ENCODE measurements around the gene TDRD15.

DNA sequence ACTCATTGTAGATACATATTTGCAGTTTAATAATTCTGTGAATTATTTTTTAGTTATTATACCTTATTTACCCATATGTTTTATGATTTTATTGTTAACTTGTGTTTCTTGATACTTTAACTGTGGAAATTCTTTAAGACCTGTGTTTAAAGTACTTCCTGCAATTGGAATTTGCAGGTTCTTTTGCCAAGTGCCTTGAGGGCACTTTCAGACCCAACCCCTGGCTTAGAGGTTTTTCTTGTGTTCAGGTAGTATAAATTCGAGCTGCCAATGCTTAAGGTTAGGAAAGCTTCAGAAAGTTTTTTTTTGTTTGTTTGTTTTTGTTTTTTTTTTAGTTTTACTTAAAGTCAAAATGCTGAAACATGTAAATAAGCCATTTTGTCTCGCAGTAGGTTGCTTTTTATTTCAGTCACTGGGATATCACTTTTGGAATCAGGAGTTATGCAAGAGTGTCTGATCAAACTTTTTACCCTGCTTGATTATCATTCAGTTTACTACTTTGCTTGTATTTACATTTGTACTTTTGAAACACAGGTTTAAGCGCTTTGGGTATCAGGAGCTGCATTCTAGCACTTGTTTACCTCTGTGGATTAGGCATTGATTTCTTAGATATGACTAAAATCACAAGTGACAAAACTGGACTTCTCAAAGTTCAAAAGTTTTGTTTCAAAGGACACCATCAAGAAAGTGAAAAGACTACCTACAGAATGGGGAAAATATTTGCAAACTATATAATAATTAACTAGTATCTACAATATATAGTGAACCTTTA is 31.8 kb downstream of the TDRD15 start:
- TF ChIP-seq TAF1 (IDR thresholded peaks at IDR 0.05; ENCODE audit: borderline replicate concordance, insufficient read depth, low read length) (no peak), POLR2AphosphoS5 (IDR thresholded peaks at IDR 0.05; ENCODE audit: low read depth, low read length) (no peak), SIN3A (IDR thresholded peaks at IDR 0.05; ENCODE audit: borderline replicate concordance, insufficient read depth, low read length) (no peak)
